Measurements from ENCODE around the gene POLD1. TPM values are rescaled to one million over a fixed set of nuclear protein-coding genes. Genes with fewer than 3 reads are reported as not detected.
A peak's percentile ranks its signal among the peaks of the same experiment; 100 is the strongest.

Gene POLD1
- total and polyA plus RNA-seq, 2 of the 13 experiments (the other 11 are each of a cell fraction or from before 2014, with no cell fraction given), result 17.4 to 54.0 TPM

DNA sequence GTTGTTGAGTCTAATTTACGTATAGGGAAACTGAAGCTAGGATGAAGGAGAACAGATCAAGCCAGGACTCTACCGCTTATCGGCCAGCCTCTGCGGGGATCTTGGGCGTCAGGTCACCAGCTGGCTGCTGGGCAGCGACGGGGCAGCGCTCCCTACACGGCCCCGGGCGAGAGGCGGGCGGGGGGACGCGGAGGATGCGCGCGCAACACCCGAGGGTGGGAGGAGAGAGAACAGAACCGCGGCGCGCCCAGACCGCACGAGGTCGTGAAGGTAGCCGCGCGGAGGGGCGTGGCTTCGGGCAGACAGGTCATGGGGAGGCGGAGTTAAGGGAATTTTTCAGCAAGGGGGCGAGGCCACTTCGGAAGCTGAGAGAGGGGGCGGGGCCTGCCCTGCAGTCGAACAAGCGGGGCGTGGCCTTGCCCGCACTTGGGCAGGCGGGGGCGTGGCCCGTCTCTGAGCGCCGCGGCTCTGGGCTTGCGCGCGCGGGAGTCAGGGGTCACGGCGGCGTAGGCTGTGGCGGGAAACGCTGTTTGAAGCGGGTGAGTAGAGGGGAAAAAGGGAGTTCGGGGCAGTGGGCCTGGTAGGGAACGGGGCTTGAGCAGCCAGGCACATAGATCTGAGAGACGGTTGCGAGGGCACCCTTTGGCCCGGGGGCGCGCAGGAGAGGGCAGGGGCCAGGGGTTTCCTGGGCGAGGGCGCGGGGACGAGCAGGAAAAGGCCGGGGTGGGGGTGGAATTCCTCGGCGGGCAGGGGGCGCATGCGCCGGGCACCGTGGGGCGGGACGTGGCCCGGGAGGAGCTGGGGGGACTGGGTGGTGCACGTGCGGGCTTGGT, at the start of gene POLD1 (continued):
- TF ChIP-seq, protein P1, sequence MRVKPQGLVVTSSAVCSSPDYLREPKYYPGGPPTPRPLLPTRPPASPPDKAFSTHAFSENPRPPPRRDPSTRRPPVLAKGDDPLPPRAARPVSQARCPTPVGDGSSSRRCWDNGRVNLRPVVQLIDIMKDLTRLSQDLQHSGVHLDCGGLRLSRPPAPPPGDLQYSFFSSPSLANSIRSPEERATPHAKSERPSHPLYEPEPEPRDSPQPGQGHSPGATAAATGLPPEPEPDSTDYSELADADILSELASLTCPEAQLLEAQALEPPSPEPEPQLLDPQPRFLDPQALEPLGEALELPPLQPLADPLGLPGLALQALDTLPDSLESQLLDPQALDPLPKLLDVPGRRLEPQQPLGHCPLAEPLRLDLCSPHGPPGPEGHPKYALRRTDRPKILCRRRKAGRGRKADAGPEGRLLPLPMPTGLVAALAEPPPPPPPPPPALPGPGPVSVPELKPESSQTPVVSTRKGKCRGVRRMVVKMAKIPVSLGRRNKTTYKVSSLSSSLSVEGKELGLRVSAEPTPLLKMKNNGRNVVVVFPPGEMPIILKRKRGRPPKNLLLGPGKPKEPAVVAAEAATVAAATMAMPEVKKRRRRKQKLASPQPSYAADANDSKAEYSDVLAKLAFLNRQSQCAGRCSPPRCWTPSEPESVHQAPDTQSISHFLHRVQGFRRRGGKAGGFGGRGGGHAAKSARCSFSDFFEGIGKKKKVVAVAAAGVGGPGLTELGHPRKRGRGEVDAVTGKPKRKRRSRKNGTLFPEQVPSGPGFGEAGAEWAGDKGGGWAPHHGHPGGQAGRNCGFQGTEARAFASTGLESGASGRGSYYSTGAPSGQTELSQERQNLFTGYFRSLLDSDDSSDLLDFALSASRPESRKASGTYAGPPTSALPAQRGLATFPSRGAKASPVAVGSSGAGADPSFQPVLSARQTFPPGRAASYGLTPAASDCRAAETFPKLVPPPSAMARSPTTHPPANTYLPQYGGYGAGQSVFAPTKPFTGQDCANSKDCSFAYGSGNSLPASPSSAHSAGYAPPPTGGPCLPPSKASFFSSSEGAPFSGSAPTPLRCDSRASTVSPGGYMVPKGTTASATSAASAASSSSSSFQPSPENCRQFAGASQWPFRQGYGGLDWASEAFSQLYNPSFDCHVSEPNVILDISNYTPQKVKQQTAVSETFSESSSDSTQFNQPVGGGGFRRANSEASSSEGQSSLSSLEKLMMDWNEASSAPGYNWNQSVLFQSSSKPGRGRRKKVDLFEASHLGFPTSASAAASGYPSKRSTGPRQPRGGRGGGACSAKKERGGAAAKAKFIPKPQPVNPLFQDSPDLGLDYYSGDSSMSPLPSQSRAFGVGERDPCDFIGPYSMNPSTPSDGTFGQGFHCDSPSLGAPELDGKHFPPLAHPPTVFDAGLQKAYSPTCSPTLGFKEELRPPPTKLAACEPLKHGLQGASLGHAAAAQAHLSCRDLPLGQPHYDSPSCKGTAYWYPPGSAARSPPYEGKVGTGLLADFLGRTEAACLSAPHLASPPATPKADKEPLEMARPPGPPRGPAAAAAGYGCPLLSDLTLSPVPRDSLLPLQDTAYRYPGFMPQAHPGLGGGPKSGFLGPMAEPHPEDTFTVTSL (CRISPR knock-in tag; IDR thresholded peaks at IDR 0.05; ENCODE audit: borderline replicate concordance), result no peak
- TF ChIP-seq KDM5B (CRISPR knock-in tag; IDR thresholded peaks at IDR 0.05; ENCODE audit: borderline replicate concordance) (peak; percentile 74; the same call in 1 of the 2 replicates), MAFG (CRISPR knock-in tag; IDR thresholded peaks at IDR 0.05) (no peak), HDAC1 (CRISPR knock-in tag; IDR thresholded peaks at IDR 0.05) (peak; percentile 90), POGZ (CRISPR knock-in tag; IDR thresholded peaks at IDR 0.05) (no peak; the same call in 1 of the 2 replicates), ZNF207 (IDR thresholded peaks at IDR 0.05; ENCODE audit: borderline replicate concordance) (no peak), TAF1 (CRISPR knock-in tag; IDR thresholded peaks at IDR 0.05) (peak; percentile 9; the same call in 1 of the 2 replicates), NFKB2 (CRISPR knock-in tag; IDR thresholded peaks at IDR 0.05; ENCODE audit: borderline replicate concordance) (peak; percentile 64; the same call in 1 of the 2 replicates), HNRNPLL (IDR thresholded peaks at IDR 0.05; ENCODE audit: low read depth, low read length, poor library complexity, severe bottlenecking) (peak; percentile 54), TGIF2 (CRISPR knock-in tag; IDR thresholded peaks at IDR 0.05) (peak; percentile 35; the same call in 1 of the 2 replicates), ZNF703 (CRISPR knock-in tag; IDR thresholded peaks at IDR 0.05; ENCODE audit: borderline replicate concordance) (no peak), ZZZ3 (CRISPR knock-in tag; IDR thresholded peaks at IDR 0.05; ENCODE audit: borderline replicate concordance) (peak; percentile 82; the same call in 1 of the 2 replicates), KAT2B (IDR thresholded peaks at IDR 0.05; ENCODE audit: borderline replicate concordance, low read depth, low read length) (no peak), PRMT3 (CRISPR knock-in tag; IDR thresholded peaks at IDR 0.05; ENCODE audit: borderline replicate concordance, low read depth) (no peak), MEIS2 (CRISPR knock-in tag; IDR thresholded peaks at IDR 0.05) (no peak), GZF1 (CRISPR knock-in tag; IDR thresholded peaks at IDR 0.05) (0 out of 2 replicates have a peak, but pooled peaks have one; percentile 45)
- TF ChIP-seq, protein P2, sequence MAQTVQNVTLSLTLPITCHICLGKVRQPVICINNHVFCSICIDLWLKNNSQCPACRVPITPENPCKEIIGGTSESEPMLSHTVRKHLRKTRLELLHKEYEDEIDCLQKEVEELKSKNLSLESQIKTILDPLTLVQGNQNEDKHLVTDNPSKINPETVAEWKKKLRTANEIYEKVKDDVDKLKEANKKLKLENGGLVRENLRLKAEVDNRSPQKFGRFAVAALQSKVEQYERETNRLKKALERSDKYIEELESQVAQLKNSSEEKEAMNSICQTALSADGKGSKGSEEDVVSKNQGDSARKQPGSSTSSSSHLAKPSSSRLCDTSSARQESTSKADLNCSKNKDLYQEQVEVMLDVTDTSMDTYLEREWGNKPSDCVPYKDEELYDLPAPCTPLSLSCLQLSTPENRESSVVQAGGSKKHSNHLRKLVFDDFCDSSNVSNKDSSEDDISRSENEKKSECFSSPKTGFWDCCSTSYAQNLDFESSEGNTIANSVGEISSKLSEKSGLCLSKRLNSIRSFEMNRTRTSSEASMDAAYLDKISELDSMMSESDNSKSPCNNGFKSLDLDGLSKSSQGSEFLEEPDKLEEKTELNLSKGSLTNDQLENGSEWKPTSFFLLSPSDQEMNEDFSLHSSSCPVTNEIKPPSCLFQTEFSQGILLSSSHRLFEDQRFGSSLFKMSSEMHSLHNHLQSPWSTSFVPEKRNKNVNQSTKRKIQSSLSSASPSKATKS (CRISPR knock-in tag; IDR thresholded peaks at IDR 0.05), result no peak
- TF ChIP-seq, protein P3, sequence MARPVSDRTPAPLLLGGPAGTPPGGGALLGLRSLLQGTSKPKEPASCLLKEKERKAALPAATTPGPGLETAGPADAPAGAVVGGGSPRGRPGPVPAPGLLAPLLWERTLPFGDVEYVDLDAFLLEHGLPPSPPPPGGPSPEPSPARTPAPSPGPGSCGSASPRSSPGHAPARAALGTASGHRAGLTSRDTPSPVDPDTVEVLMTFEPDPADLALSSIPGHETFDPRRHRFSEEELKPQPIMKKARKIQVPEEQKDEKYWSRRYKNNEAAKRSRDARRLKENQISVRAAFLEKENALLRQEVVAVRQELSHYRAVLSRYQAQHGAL (CRISPR knock-in tag; IDR thresholded peaks at IDR 0.05; ENCODE audit: not compliant biosample characterization), result no peak
- TF ChIP-seq, protein P4, sequence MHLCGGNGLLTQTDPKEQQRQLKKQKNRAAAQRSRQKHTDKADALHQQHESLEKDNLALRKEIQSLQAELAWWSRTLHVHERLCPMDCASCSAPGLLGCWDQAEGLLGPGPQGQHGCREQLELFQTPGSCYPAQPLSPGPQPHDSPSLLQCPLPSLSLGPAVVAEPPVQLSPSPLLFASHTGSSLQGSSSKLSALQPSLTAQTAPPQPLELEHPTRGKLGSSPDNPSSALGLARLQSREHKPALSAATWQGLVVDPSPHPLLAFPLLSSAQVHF (CRISPR knock-in tag; IDR thresholded peaks at IDR 0.05), result 0 out of 2 replicates have a peak, but pooled peaks have one; percentile 33

All from HepG2 (cell line).